Esophagus squamous epithelium (tissue), 4 donors: ENCODE data around the gene C1QTNF8.

ENCODE experiments used
- CTCF ChIP-seq, 6 experiments: fragments of 450-650 bp in 4 of 6; fragments of 200-600 bp in 2 of 6; sonication (generic) in 2 of 6; IDR thresholded peaks; one replicate each; pipeline ENCODE4 v1.5.1; 2016 to 2019; ENCODE audit warnings: antibody characterized with exemption in 6 of 6, mild to moderate bottlenecking in 4 of 6, moderate library complexity in 4 of 6
- POLR2A ChIP-seq, 4 donors: fragments of 450-650 bp; IDR thresholded peaks; one replicate each; pipeline ENCODE4 v1.6.1; 2017; ENCODE audit warnings: antibody characterized with exemption in 4 of 4, mild to moderate bottlenecking in 4 of 4, moderate library complexity in 3 of 4

GRCh38 chr16:1119129-1119528 is 23.1 kb upstream of the C1QTNF8 start:
- TF ChIP-seq CTCF (IDR thresholded peaks at IDR 0.05), result no peak
- no peak for TF ChIP-seq POLR2A (IDR thresholded peaks at IDR 0.05)
